ENCODE measurements around the gene MPRIP.
A peak's percentile ranks its signal among the peaks of the same experiment; 100 is the strongest.
"Not testable (repeated sequence)": the region's sequence is repeated elsewhere in the genome, so short reads cannot be mapped to it uniquely, and the experiment has no call there.

The MPRIP gene

DNA sequence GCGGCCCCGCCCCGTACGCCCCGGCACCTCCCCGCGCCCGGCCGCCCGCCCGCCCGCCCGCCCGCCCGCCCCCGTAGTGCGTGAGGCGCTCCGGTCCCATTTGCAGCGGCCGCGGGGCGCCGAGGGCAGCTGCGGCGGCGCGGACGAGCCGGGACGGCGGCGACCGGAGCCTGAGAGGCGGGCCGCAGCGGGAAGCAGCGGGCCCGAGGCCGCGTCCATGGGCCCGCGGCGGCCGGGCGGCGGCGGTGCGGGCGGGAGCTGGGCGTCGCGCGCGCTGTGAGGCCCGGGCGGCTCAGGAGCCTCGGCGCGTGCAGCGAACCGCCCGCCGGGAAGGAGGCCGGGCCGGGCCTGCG is at the start of gene MPRIP:
Gene MPRIP (plus strand): TSS at position 74 of the 353 bp plus-strand sequence. CDS start 392 bp downstream, outside the sequence.
- Mint-ChIP-seq H3K27ac (peak within 1 kb of the TSS; percentile 82), H3K36me3 (no peaks in the 10 kb centered on the region), H3K9me3 (no peaks in the 10 kb centered on the region), H3K4me3 (peak within 1 kb of the TSS; percentile 95), H3K4me1 (peaks cover 46% of the 10 kb centered on the region), H3K27me3 (no peaks in the 10 kb centered on the region)

DNA sequence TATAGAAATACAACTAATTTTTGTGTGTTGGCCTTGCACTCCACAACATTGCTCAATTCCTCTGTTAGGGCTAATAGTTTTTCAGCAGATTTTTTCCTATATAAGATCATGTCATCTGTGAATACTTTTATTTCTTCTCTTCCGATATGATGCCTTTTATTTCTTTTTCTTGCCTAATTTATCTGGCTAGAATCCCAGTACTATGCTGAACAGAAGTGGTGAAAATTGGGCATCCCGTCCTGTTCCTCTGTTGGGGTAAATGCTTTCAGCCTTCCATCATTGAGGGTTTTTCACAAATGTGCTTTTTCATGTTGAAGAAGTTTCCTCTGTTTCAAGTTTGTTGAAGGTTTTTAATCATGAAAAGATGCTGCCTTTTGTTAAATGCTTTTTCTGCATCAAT is 47.6 kb upstream of the MPRIP start:
- H3K9me3 Mint-ChIP-seq, result no peaks in the 10 kb centered on the region
- H3K27me3 Mint-ChIP-seq, result no peaks in the 10 kb centered on the region
- H3K36me3 Mint-ChIP-seq, result no peaks in the 10 kb centered on the region
- no peak overlapping the region for H3K27ac Mint-ChIP-seq
- H3K4me1 Mint-ChIP-seq, result peaks cover 12% of the 10 kb centered on the region
- H3K4me3 Mint-ChIP-seq, result no peak overlapping the region

- H3K4me3 Mint-ChIP-seq, result no peak overlapping the region
- H3K9me3 Mint-ChIP-seq, result no peaks in the 10 kb centered on the region
- H3K36me3 Mint-ChIP-seq, result no peaks in the 10 kb centered on the region
- no peak overlapping the region for H3K27ac Mint-ChIP-seq
- H3K4me1 Mint-ChIP-seq, result no peaks in the 10 kb centered on the region
- no peaks in the 10 kb centered on the region for H3K27me3 Mint-ChIP-seq
These were observed 46.3 kb upstream of the MPRIP start for GRCh38 chr17:16995930-16996329.

DNA sequence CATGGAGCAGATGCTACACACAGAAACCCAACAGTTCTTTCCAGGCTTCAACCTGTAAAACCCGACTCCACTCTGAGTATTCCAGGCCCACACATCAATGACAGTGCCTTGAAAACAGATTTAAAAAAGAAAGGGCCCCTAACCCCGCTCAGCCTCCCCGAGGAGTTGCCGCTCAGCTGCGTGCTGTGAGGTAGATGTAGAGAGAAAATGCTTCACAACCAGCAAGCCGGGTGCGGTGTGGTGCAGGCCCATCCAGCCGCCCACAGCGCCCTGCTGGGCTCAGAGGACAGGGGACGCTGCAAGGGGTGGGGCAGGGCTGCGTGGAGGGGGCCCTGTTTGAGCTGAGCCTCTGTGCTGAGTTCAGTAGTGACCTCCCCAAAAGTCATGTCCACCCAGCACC is 45.5 kb upstream of the MPRIP start:
- H3K4me1 Mint-ChIP-seq, H3K9me3 Mint-ChIP-seq, H3K36me3 Mint-ChIP-seq, H3K27me3 Mint-ChIP-seq, H3K4me3 Mint-ChIP-seq, H3K27ac Mint-ChIP-seq: not testable (repeated sequence)

DNA sequence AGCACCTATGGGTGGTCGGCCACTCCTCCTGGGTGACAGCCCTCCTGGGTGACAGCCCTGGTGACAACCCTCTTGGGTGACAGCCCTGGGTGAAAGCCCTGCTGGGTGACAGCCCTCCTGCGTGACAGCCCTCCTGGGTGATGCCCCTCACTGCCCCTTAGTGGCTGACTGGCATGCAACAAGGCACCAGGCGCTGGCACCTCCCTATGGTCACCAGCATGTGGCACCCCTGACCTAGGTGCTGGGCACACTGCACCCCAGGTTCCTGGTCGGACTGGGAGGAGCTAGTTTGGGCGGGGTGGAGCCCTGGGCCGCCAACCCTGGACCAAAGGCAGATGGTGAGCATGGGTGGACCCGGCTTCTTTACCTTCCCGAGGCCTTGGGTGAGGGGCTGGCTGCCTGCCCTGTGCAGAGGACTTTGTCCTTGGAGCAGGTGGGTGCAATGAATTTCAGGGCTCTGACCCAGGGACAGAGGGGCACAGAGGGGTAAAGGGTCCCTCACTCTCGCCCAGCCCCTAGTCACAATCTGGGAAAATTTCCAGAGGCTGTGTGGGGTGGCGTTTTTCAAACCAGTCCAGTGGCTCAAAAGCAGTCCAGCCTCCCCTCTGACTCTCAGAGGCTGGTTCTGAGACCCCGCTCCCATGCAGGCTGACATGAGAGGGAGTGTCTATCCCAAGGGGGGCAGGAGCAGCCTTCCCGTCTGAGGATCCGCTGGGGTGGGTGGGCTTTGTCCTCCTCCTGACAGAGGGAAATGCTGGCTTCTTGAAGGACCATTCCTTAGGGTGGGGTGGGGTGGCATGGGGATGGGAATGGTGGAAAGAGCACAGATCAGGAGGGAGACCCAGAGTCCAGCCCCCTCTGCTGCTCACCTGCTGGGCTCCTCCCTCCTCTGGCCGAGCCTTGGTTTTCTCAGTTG is 44.5 kb upstream of the MPRIP start:
- H3K9me3 Mint-ChIP-seq, result no peaks in the 10 kb centered on the region
- H3K4me1 Mint-ChIP-seq, result no peaks in the 10 kb centered on the region
- H3K4me3 Mint-ChIP-seq, result no peak overlapping the region
- no peaks in the 10 kb centered on the region for H3K27me3 Mint-ChIP-seq
- no peak overlapping the region for H3K27ac Mint-ChIP-seq
- H3K36me3 Mint-ChIP-seq, result no peaks in the 10 kb centered on the region

DNA sequence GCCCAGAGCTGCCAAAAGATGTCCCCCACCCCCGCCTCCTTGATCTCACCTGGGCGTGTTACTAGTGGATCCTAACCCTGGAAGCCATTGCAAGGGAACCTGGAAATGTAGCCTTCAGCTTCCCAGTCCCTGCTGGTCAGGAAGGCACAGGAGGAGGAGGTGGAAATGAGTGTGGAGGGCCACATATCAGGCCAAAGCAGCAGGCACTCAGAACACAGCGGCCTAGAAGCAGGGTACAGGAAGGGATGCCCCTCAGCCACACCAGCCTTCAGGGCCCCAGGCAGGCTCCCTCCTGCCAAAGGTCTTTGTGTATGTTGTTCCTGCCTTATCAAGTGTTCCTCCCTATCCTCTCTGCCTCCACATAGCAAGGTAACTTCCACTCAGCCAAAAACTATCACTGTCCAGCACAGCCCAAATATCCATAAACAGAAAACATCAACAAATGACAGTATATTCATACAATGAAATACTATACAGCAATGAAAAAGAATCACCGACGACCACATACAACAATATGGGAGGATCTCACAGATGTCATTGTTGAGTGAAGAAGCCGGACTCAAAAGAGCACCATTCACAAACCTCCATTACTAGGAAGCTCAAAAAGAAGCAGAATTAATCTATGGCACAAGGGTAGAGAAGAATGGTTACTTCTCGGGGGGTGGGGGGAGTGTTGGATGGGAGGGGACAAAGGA is 42.2 kb upstream of the MPRIP start:
- Mint-ChIP-seq H3K4me1 (no peaks in the 10 kb centered on the region), H3K36me3 (no peaks in the 10 kb centered on the region), H3K9me3 (no peaks in the 10 kb centered on the region), H3K4me3 (no peak overlapping the region), H3K27ac (peak overlapping the region; percentile 25), H3K27me3 (no peaks in the 10 kb centered on the region)

GRCh38 chr17:17001076-17001777 is 41.0 kb upstream of the MPRIP start:
- Mint-ChIP-seq H3K36me3 (no peaks in the 10 kb centered on the region), H3K4me3 (no peak overlapping the region), H3K27me3 (no peaks in the 10 kb centered on the region), H3K27ac (no peak overlapping the region), H3K9me3 (no peaks in the 10 kb centered on the region), H3K4me1 (no peaks in the 10 kb centered on the region)

- H3K36me3 Mint-ChIP-seq, result no peaks in the 10 kb centered on the region
- no peak overlapping the region for H3K4me3 Mint-ChIP-seq
- H3K27ac Mint-ChIP-seq, result no peak overlapping the region
- no peaks in the 10 kb centered on the region for H3K9me3 Mint-ChIP-seq
- no peaks in the 10 kb centered on the region for H3K27me3 Mint-ChIP-seq
- no peaks in the 10 kb centered on the region for H3K4me1 Mint-ChIP-seq
These were observed 40.3 kb upstream of the MPRIP start for GRCh38 chr17:17001874-17002520.

DNA sequence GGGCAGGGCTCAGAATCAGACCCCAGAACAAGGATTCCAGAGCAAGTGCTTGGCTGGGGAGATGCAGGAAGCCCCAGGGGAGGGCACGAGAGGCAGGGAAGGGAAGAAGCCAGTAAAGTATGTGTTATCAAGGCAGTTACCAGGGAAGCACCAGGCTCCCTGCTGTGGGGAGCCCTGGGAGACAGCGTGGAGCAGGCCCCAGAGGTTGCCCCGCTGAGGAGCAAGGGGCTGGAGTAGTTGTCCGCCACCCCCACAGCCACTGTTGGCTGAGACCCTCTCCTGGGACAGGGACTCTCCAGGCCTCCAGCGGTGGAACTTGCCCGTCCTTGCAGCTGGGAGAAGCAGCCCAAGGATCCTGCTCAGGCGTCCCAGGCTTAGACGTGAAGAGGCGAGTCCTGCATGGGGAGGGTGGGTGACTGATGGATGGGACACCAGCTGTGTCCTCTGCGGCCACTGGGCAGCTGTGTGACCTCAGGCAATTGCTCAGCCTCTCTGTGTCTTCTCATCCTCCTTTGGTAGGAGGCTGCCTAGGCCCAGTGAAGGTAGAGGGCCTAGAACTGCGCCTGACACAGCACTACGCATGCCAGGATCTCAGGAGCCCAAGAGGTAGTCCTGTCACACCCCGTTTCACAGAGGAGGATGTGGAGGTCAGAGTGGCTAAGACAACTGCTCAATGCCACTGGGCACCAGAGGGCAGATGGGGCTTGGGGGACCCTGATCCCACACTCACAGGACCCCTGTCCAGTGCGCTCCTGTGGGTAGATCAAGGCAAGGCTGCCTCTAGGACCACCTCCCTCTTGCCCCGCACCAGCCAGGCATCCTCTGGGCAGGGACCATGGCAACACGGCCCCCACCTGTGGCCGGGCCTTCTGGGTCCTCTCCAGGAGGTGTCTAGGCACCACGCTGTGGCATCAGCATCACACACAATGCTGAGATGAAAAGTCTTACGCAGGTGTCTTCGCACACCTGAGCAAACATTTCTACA is 39.2 kb upstream of the MPRIP start:
- H3K4me1 Mint-ChIP-seq, H3K27me3 Mint-ChIP-seq, H3K36me3 Mint-ChIP-seq, H3K4me3 Mint-ChIP-seq, H3K9me3 Mint-ChIP-seq: not testable (repeated sequence)
- H3K27ac Mint-ChIP-seq, result peak overlapping the region; percentile 86

DNA sequence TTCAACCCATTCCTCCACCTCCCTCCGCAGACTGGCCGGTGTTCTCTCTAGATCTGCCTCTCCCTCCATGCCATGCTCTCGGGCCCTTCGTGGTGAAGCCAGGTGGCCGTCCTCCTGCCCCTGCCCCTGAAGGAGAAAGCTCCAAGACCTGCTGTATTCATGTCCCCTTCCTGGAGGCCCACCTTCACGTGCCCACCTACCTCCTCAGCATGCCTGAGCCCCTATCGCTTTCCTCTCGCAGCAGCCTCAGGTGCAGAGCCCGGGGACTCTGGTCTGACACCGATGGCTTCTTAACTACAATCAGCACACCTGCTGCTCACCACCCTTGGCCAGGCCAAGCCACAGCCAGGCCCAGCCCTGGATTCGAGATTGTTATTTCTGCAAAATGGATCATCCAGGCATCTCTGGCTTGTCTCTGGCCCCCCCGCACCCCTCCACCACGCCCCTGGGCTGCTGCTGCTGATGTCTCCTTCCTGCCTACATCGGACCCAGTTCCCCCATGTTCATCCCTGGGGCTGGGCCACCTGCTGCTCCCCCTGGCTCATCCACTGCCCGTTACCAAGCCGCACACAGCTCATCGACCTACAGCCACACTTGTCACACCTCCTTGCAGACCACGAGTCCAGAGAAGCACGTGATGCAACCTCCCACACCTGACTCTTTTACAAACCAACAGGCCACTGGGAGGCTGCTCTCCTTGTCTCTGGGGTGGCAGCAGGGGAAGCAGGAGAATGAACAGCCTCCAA is 37.8 kb upstream of the MPRIP start:
- Mint-ChIP-seq H3K27me3 (no peaks in the 10 kb centered on the region), H3K36me3 (no peaks in the 10 kb centered on the region), H3K4me1 (no peaks in the 10 kb centered on the region), H3K9me3 (no peaks in the 10 kb centered on the region), H3K27ac (no peak overlapping the region), H3K4me3 (no peak overlapping the region)

DNA sequence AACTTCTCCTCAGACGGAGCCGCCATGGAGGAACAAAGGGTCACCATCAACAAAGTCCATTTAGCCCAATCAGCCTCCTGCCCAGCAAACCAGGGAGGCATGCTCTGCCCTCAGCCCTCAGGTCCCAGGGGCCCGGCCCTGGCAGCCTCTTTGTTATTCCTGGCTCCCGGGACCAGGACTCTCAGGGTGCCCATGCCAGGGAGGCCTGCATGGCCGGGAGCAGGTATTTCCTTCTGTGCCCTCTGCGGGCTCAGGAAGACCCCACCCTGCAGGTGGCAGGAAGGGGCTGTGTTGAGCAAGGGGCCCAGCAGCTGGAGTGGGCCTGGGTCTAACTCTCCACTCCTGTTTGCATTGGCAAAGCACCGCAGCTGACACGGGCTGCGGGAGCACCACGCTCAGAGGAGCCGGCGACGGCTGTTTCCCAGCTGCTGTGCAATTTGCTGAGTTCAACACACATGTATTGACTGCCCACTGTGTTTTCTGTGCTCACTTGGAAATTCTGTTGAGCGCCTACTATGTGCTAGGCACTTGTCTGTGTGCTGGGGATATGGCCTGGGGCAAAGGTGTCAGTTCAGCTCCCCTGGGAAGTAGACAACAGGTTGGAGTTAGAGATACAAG is 37.2 kb upstream of the MPRIP start:
- H3K9me3 Mint-ChIP-seq, H3K27ac Mint-ChIP-seq, H3K4me3 Mint-ChIP-seq, H3K27me3 Mint-ChIP-seq, H3K4me1 Mint-ChIP-seq, H3K36me3 Mint-ChIP-seq: not testable (repeated sequence)

- H3K9me3 Mint-ChIP-seq, H3K4me1 Mint-ChIP-seq, H3K4me3 Mint-ChIP-seq, H3K27ac Mint-ChIP-seq, H3K36me3 Mint-ChIP-seq, H3K27me3 Mint-ChIP-seq: not testable (repeated sequence)
These were observed 34.4 kb upstream of the MPRIP start for GRCh38 chr17:17007891-17008290.

GRCh38 chr17:17008621-17009397 is 33.4 kb upstream of the MPRIP start:
- not testable (repeated sequence) for H3K4me1 Mint-ChIP-seq, H3K27ac Mint-ChIP-seq, H3K9me3 Mint-ChIP-seq, H3K4me3 Mint-ChIP-seq, H3K36me3 Mint-ChIP-seq, H3K27me3 Mint-ChIP-seq

Data from activated naive CD4-positive, alpha-beta T cell treated with anti-CD3 and anti-CD28 coated beads, Interleukin-2, amount 50 U/mL, for 24 hours (primary cell).